ENCODE measurements around the gene KCNMA1. TPM values are rescaled to one million over a fixed set of nuclear protein-coding genes. Genes with fewer than 3 reads are reported as not detected.

KCNMA1 gene
- total RNA-seq, 3 donors from 2014 or later: 45.4 to 312 (median 62.4) TPM

DNA sequence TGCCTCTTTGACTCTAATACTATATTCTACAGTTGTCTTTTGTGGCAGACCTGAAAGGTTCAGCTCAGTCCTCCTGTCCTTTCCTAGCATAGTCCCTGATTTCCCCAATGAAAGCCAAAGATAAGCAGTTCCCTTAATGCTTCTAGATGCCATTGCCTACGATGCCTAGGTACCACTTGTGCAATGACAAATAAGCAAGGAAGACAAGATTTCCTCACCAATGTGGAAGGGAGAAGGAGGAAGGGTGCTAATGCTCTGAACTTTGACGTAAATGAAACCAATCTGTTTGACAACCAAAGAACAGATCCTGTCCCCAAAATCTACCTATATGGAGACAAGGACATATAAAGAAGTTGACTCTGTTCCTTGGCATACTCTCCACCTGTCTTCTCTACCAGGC, 393.3 kb downstream of the KCNMA1 start:
- no peaks in the 10 kb centered on the region for H3K9me3 ChIP-seq
- DNase-seq: no peak
- H3K4me1 ChIP-seq (ENCODE audit: low read depth): peaks cover 3% of the 10 kb centered on the region
- TF ChIP-seq, protein P1, sequence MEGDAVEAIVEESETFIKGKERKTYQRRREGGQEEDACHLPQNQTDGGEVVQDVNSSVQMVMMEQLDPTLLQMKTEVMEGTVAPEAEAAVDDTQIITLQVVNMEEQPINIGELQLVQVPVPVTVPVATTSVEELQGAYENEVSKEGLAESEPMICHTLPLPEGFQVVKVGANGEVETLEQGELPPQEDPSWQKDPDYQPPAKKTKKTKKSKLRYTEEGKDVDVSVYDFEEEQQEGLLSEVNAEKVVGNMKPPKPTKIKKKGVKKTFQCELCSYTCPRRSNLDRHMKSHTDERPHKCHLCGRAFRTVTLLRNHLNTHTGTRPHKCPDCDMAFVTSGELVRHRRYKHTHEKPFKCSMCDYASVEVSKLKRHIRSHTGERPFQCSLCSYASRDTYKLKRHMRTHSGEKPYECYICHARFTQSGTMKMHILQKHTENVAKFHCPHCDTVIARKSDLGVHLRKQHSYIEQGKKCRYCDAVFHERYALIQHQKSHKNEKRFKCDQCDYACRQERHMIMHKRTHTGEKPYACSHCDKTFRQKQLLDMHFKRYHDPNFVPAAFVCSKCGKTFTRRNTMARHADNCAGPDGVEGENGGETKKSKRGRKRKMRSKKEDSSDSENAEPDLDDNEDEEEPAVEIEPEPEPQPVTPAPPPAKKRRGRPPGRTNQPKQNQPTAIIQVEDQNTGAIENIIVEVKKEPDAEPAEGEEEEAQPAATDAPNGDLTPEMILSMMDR (IDR thresholded peaks at IDR 0.05): no peak
- ATAC-seq: no peak
- H3K4me3 ChIP-seq: no peak overlapping the region
- no peaks in the 10 kb centered on the region for H3K36me3 ChIP-seq (ENCODE audit: low read depth)
- intact Hi-C loops (cut with DNase I, micrococcal nuclease): loop anchor here in 1 of 2 donors (10.0 kb wide), 1 partner anchor 69 kb away; no protein-coding TSS in a partner anchor

DNA sequence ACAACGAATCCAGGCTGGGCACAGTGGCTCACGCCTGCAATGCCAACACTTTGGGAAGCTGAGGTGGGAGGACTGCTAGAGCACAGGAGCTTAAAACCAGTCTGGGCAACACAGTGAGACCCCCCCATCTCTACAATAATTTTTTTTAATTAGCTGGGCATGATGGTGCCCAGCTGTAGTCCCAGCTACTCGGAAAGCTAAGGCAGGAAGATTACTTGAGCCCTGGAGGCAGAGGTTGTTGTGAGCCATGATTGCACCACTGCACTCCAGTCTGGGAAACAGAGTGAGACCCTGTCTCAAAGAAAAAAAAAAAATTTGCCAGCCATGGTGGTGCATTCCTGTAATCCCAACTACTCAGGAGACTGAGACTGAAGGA, 396.3 kb downstream of the KCNMA1 start:
- ATAC-seq: no peak
- no peak for DNase-seq

DNA sequence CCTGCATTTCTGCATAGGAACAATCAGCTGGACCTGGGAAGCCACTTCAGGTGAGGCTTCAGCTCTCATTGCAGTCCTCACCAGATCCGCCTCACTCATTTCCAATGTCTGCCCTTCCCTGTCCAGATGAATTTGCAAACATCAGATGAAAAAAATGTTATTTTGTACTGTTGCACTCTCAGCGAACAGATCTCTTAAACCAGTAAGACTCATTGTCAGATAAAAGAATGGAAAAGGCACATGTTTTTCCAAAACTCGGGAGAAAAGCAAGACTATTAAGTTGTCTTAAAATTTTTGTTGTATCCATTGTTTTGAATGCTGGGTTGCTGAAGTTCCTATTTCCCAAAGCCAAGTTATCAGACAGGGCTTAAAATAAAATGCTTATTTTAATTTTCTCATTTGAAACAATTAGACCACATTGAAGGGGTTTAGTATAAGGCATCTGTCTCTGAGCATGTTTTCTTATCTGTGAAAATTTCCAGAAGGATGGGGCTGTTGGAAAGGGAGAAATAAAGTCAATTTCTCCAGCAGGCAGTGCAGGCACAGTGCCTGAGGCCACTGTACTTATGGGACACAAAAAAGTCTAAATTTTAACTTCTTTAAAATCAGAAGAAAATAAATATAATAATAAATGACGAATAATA, 396.8 kb downstream of the KCNMA1 start:
- Histone ChIP-seq H3K36me3 (ENCODE audit: low read depth) (no peaks in the 10 kb centered on the region), H3K4me1 (ENCODE audit: low read depth) (no peaks in the 10 kb centered on the region), H3K4me3 (no peak overlapping the region), H3K9me3 (no peaks in the 10 kb centered on the region)
- TF ChIP-seq, protein P1 (IDR thresholded peaks at IDR 0.05): no peak
- DNase-seq (no peak), ATAC-seq (no peak)
- intact Hi-C loops (cut with DNase I, micrococcal nuclease): loop anchor here in 1 of 2 donors (10.0 kb wide), 1 partner anchor 66 kb away; no protein-coding TSS in a partner anchor

More for the DNA sequence above, 396.3 kb downstream of the KCNMA1 start:
- intact Hi-C loops (cut with DNase I, micrococcal nuclease): loop anchor here in 1 of 2 donors (10.0 kb wide), 1 partner anchor 67 kb away; no protein-coding TSS in a partner anchor
- Histone ChIP-seq H3K9me3 (no peaks in the 10 kb centered on the region), H3K4me1 (ENCODE audit: low read depth) (no peaks in the 10 kb centered on the region), H3K4me3 (no peak overlapping the region), H3K36me3 (ENCODE audit: low read depth) (no peaks in the 10 kb centered on the region)
- TF ChIP-seq, protein P1 (IDR thresholded peaks at IDR 0.05): no peak

DNA sequence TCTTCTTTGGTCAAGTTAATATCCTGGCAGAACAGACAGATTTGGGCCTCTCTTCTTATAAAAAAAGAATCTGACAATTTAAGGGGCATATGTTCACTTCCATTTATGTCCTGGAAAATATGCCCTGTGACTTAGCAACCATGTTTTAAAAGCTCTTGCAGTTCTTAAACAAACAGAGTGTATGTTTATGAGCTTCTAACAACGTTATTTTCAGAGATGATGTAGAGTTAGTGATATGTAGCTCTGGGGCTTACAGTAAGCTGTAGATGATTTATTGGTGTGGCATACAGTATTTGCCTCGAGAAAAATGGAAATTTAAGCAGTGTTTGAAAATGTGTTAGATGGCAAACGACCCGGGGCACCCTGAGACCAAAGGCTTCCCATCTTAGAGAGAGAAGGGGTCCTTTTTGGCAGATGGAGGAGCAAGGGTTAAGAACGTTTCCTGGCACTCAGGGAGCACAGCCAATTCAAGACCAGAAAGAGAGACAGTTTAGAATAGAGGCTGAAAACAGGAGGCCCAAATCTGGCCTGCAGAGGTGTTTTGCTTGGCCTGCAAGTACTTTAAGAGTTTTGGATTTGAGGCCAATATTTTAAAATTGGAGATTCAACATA, 397.5 kb downstream of the KCNMA1 start:
- no peak for DNase-seq
- Histone ChIP-seq H3K4me3 (no peak overlapping the region), H3K36me3 (ENCODE audit: low read depth) (no peaks in the 10 kb centered on the region), H3K4me1 (ENCODE audit: low read depth) (no peaks in the 10 kb centered on the region), H3K9me3 (no peaks in the 10 kb centered on the region)
- ATAC-seq: peak; percentile 61
- intact Hi-C loops (cut with DNase I, micrococcal nuclease): loop anchor here in 1 of 2 donors (10.0 kb wide), 1 partner anchor 65 kb away; no protein-coding TSS in a partner anchor
- TF ChIP-seq, protein P1 (IDR thresholded peaks at IDR 0.05): no peak

DNA sequence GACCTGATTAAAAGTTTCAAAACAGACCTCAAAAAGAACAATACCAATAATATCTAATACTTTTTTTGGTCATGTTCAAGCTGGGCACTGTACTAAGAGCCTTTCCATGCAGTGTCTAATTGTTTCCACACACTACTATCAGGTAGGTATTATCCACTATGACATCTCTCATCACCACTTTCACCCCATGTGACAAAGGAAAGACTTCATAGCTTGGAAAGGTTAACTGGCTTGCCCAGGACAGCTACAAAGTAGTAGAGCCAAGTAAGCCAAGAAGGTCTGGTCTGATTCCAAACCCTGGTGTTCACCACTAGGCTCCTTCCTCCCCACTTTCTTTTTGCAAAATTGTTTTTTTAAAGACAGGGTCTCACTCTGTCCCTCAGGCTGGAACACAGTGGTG, 400.5 kb downstream of the KCNMA1 start:
- TF ChIP-seq, protein P1 (IDR thresholded peaks at IDR 0.05): no peak
- no peak overlapping the region for H3K4me3 ChIP-seq
- H3K4me1 ChIP-seq (ENCODE audit: low read depth): no peaks in the 10 kb centered on the region
- intact Hi-C loops (cut with DNase I, micrococcal nuclease): no loop called here
- H3K9me3 ChIP-seq: no peaks in the 10 kb centered on the region
- ATAC-seq: no peak
- H3K36me3 ChIP-seq (ENCODE audit: low read depth): no peaks in the 10 kb centered on the region
- no peak for DNase-seq
